HL-60/S4 treated with phorbol 12-myristate 13-acetate at 8.2 ng/mL for 4 days and 3 days (cell line): ENCODE measurements around the gene ADPRM.
"Not testable (repeated sequence)": the region's sequence is repeated elsewhere in the genome, so short reads cannot be mapped to it uniquely, and the experiment has no call there.

ENCODE experiments used
- in situ Hi-C: fragments of 300-500 bp; cut with MboI; formaldehyde crosslinking; loops from 2 replicates; pipeline ENCODE4 v1.15.0; 2022; ENCODE audit warnings: low sequenced_read_pairs

Gene ADPRM

DNA sequence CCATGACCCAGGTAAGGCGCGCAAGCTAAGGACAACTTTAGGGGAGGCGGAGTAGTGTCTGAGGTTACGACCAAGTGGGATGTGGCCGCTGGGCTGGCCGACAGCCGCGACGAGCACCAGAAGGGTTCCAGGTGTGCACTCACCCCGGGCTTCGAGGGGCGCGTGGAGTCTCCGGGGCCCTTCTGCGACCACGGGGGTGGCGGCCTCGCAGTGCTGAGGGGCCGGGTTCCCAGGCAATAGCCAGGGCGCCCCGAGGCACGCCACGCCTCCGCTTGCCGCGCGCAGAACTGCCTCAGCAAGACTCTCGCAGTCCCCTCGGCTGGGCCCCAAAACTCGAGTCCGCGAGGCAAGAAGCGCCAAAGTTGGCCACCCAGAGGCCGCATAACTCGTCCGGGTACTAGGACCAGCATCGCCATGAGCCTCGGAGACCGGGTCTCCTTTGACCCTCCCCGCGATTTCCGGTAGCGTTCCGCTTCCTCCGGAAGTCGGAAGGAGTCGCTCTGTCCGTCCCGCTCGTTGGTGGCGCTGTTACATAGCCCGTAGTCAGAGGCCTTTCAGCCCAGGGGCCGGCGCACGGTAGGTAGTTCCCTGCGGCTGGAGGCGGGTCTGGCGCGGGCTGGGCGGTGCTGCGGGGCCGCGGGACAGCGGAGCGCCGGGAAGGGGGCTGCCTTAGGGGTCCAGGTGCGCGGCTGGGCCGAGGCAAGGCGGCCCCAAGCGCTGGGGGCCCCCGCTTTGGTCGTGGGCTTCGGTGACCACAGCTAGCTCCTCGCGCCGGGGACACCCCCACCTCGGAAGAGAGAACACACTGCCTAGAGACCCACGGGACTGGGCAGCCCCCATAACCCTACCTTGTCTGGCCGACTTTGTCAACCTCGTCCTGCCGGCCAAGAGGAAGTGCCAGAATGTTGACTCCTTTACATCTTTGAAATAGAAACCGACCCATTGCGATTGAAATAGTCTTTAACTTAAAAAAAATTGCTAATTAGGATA is at the start of gene ADPRM, which contains the start of gene SCO1:
Gene ADPRM, plus strand, starts transcription at position 503 of the 990 bp plus-strand sequence. CDS start 7,333 bp downstream, outside the sequence.
Gene SCO1, minus strand, starts transcription at position 442 of the 990 bp plus-strand sequence. Its CDS starts 26 bp downstream, at position 416.
- in situ Hi-C loops, result no loop called here

DNA sequence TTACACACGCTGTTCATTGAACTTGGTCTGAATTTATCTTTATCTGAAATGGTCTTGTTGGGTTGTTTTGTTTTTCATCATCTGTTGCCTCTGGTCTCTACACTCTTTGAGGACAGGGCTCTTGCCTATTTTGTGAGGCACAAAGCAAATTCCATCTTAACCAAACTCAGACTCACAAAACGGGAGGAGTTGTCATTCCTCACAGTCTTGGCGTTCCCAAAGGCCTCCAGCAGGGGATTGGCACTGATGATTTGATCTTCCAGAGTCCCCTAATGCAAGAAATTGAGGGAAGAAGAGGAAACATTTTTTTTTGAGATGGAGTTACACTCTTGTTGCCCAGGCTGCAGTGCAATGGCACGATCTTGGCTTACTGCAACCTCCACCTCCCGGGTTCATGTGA is 49.0 kb upstream of the ADPRM start:
- in situ Hi-C loops, result loop anchor here (25.0 kb wide), 1 partner anchor 736 kb away; the partner anchor contains the start of gene RCVRN

- in situ Hi-C loops, result loop anchor here (25.0 kb wide), 1 partner anchor 737 kb away; the partner anchor contains the start of gene RCVRN
Measured at GRCh38 chr17:10648956-10649355, 48.4 kb upstream of the ADPRM start.

DNA sequence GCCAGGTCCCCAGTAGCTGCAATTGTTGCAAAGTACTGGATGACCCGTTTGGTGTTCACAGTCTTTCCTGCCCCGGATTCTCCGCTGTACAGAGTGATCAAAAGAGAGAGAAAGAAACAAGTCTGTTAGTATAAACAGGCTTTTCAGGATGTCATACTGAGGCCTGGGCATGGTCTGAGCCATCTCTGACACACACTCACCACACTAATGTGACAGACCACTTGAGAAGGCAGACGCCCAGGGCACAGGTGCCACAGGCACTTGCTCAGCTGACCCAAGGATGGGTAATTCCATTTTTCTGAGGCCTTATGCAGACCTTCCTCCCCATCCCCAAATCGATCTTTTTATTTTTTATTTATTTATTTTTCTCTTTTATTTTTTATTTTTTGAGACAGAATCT is 47.8 kb upstream of the ADPRM start:
- in situ Hi-C loops, result loop anchor here (25.0 kb wide), 1 partner anchor 737 kb away; the partner anchor contains the start of gene RCVRN

DNA sequence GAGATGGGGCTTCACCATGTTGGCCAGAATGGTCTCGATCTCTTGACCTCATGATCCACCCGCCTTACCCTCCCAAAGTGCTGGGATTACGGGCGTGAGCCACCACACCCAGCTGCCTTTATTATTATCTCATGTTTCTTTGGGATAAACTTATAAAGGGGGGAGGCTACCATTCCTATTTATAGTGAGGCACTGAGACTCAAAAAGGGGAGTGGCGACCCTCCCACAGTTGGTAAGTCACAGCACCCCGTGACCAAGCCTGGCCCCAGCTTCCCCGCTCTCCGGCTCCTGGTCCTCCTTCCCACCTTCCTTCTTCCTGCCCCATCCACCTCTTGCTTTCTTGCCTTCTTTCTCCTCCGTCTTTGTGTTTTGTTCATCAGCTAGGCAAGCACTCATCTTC is 45.5 kb upstream of the ADPRM start:
- in situ Hi-C loops, result no loop called here

GRCh38 chr17:10652984-10653659 is 44.3 kb upstream of the ADPRM start:
- in situ Hi-C loops, result no loop called here

DNA sequence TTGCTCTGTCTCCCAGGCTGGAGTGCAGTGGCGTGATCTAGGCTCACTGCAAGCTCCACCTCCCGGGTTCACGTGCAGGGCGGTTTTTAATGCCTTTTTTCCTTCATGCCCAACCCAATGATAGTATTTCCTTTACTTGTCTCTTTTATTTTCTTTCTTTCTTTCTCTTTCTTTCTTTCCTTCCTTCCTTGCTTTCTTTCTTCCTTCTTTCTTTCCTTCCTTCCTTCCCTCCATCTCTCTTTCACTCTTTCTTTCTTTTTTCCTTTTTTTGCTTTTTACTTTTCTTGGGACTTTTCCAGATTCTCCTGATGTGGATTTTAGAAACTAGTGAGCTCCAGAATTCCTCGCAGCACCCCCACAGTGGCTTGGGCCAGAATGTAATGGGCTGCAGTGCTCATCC is 43.4 kb upstream of the ADPRM start:
- in situ Hi-C loops, result no loop called here

GRCh38 chr17:10657148-10657547 is 40.2 kb upstream of the ADPRM start, which contains the start of gene MYH3:
MYH3 (minus strand) TSS chr17:10657309; CDS start chr17:10655064, 2,245 bp downstream.
- in situ Hi-C loops, result no loop called here

DNA sequence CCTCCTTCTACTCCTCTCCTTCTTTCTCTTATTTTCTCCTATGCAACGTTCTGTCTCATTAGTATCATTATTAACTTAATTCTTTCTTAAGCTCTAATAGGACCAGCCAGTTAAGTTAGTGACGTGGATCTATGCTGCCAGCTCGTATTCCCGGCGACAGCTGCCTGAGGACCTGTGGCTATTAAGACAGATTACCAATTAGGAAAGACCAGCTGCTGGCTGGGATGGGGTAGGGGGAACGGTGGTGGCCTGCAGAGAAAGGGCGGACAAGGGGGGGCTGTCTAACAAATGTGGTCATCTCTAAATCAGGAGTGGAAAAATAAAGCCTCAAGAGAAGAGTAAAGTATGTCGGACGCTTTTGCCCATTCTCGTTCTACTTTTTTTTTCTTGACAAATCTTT is 39.5 kb upstream of the ADPRM start:
- in situ Hi-C loops, result no loop called here

- in situ Hi-C loops, result no loop called here
Measured at GRCh38 chr17:10661437-10661836, 36.0 kb upstream of the ADPRM start.

GRCh38 chr17:10663231-10663630 is 34.2 kb upstream of the ADPRM start:
- in situ Hi-C loops, result no loop called here

DNA sequence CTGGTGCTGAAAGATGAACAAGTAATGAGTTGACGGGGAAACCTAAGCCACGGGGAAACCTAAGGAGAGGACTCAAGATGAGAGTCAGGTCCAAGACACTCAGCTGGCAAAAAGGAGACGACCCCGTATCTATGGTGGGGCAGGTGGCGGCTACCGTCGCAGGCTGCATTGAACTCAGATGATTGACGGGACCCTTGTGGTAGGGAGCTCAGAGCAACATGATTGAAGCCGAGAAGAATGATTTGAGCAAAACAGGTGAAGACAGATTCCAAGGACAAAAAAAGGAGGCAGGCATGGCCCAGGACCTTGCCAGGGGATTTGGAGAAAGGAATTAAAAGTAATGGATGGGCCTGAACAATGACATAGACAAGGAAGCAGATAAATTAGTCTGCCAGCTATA is 32.8 kb upstream of the ADPRM start:
- in situ Hi-C loops, result no loop called here

DNA sequence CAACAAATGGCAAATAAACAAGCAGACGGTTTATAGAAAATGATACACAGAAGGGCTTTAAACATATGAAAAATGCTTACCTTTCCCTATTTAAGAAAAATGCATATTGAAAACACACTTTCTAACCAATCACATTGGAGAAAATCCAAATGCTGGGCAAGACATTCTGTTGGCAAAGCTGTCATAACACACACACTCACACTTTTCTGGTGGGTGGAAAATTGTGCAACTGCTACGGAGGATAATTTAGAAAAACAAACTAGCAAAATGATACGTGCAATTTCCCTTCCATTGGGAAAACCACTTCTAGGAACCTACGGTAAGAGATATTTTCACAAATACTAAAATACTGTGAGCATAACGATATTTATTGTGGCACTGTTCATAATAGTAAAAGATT is 30.5 kb upstream of the ADPRM start:
- in situ Hi-C loops, result no loop called here

DNA sequence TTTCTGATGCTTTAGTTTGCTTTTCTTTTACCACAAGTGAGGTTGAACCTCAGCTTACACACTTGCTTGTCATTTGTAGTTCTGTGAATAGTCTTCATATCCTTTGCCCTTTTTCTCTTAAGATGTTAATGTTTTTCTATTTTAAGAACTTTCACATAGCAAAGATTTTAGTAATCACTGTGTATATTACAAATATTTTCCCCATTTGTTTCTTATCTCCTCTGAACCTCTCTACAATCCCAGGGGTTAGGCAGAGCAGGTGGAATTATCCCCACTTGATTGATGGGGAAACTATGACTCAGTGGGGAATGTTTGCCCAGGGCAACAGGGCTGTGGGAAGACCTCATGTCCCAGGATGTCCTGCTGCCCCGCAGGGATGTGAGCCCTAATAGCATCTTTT is 28.6 kb upstream of the ADPRM start:
- in situ Hi-C loops, result no loop called here

DNA sequence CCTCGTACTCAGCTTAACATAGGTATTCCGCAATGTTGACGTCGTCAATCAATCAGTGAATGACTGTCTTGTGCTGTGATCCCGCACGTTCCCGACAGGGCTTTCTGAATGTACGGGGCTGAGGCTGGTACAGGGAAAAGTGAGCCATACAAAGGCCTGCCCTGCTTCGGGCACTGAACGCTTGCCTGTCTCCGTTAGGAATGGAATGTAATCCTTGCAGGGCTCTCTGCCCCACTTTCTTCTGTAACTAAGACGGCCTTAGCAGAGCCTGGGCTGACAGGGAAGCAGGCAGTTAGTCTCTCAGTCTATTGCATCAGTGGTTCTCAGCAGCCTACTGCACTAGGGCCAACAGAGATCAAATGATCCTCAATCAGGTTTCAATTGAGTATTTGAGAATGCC is 24.1 kb upstream of the ADPRM start:
- in situ Hi-C loops, result no loop called here

GRCh38 chr17:10674704-10675103 is 22.7 kb upstream of the ADPRM start:
- in situ Hi-C loops, result no loop called here

DNA sequence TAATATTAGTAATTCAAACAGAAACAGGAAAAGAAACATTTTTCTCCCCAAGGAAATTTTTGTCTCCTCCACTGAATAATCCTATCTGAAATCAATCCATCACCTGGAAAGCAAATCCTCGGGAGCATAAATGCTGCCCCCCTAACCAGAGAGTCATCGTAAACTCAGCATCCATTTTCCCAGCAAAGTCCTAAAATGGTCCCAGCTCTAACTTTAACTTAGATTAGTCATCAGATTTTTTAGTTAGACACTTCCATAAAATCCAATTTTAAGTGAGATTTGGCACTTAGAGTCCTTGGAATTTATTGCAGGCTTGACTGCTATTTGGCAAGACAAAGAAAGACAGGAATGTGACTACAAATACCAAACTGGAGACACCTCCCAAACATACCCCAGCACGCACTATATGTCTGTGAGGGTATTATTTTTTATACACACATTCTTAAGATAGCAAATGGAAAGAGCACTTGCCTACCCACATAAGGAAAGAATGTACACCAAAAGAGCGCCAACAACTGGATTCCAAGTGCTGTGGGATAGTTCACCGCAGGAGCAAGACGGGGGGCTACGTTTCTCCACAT is 15.4 kb upstream of the ADPRM start:
- in situ Hi-C loops, result no loop called here

GRCh38 chr17:10683853-10684252 is 13.5 kb upstream of the ADPRM start:
- in situ Hi-C loops, result no loop called here

GRCh38 chr17:10687499-10687898 is 9.9 kb upstream of the ADPRM start:
- in situ Hi-C loops, result no loop called here

DNA sequence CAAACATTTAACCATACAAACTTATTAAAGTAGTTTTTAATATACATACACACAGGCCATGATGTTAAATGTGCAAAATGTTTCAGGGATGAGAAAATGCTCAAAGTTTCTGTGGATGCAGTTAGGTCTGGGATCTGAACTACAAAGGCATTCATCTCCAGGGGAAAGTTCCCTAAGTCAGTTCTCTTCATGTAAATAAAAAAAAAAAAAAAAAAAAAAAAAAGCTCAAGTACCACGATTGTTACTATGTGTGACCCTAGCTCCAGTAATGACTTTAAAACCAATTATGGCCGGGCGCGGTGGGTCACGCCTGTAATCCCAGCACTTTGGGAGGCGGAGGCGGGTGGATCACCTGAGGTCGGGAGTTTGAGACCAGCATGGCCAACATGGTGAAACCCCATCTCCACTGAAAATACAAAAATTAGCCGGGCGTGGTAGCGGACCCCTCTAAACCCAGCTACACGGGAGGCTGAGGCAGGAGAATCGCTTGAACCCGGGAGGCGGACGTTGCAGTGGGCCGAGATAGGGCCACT is 1.5 kb upstream of the ADPRM start:
- in situ Hi-C loops, result not testable (repeated sequence)
